ENCODE measurements around the gene SLC66A3. TPM values are rescaled to one million over a fixed set of nuclear protein-coding genes. Genes with fewer than 3 reads are reported as not detected.

The SLC66A3 gene
- total RNA-seq, 1 donor from 2014 or later, result 23.3 TPM

GRCh38 chr2:11214770-11215169 lies 59.5 kb downstream of the SLC66A3 start:
- H3K27ac Mint-ChIP-seq (ENCODE audit: unreplicated experiment), result no peak overlapping the region
- TF ChIP-seq CTCF (IDR thresholded peaks at IDR 0.05), result no peak
- H3K4me3 Mint-ChIP-seq (ENCODE audit: unreplicated experiment), result no peak overlapping the region
- no peaks in the 10 kb centered on the region for H3K4me1 Mint-ChIP-seq (ENCODE audit: unreplicated experiment)
- no peaks in the 10 kb centered on the region for H3K9me3 Mint-ChIP-seq (ENCODE audit: unreplicated experiment)
- peaks cover 61% of the 10 kb centered on the region for H3K36me3 Mint-ChIP-seq (ENCODE audit: unreplicated experiment)
- H3K27me3 Mint-ChIP-seq (ENCODE audit: unreplicated experiment), result no peaks in the 10 kb centered on the region
- no peak for DNase-seq (ENCODE audit: extremely low spot score, unreplicated experiment)

GRCh38 chr2:11215407-11215806 lies 60.1 kb downstream of the SLC66A3 start:
- Mint-ChIP-seq H3K4me3 (ENCODE audit: unreplicated experiment) (no peak overlapping the region), H3K27ac (ENCODE audit: unreplicated experiment) (no peak overlapping the region), H3K9me3 (ENCODE audit: unreplicated experiment) (no peaks in the 10 kb centered on the region), H3K4me1 (ENCODE audit: unreplicated experiment) (no peaks in the 10 kb centered on the region), H3K27me3 (ENCODE audit: unreplicated experiment) (no peaks in the 10 kb centered on the region), H3K36me3 (ENCODE audit: unreplicated experiment) (peaks cover 61% of the 10 kb centered on the region)
- DNase-seq (ENCODE audit: extremely low spot score, unreplicated experiment), result no peak
- no peak for TF ChIP-seq CTCF (IDR thresholded peaks at IDR 0.05)

- Mint-ChIP-seq H3K36me3 (ENCODE audit: unreplicated experiment) (peaks cover 31% of the 10 kb centered on the region), H3K27ac (ENCODE audit: unreplicated experiment) (no peak overlapping the region), H3K27me3 (ENCODE audit: unreplicated experiment) (no peaks in the 10 kb centered on the region), H3K4me3 (ENCODE audit: unreplicated experiment) (no peak overlapping the region), H3K4me1 (ENCODE audit: unreplicated experiment) (no peaks in the 10 kb centered on the region), H3K9me3 (ENCODE audit: unreplicated experiment) (no peaks in the 10 kb centered on the region)
- no peak for DNase-seq (ENCODE audit: extremely low spot score, unreplicated experiment)
- TF ChIP-seq CTCF (IDR thresholded peaks at IDR 0.05), result no peak
These were observed 65.2 kb downstream of the SLC66A3 start for GRCh38 chr2:11220445-11220844.

GRCh38 chr2:11222845-11223244 lies 67.6 kb downstream of the SLC66A3 start:
- H3K27me3 Mint-ChIP-seq (ENCODE audit: unreplicated experiment), result no peaks in the 10 kb centered on the region
- no peak for DNase-seq (ENCODE audit: extremely low spot score, unreplicated experiment)
- TF ChIP-seq CTCF (IDR thresholded peaks at IDR 0.05), result no peak
- H3K27ac Mint-ChIP-seq (ENCODE audit: unreplicated experiment), result no peak overlapping the region
- H3K4me1 Mint-ChIP-seq (ENCODE audit: unreplicated experiment), result no peaks in the 10 kb centered on the region
- no peaks in the 10 kb centered on the region for H3K9me3 Mint-ChIP-seq (ENCODE audit: unreplicated experiment)
- no peak overlapping the region for H3K4me3 Mint-ChIP-seq (ENCODE audit: unreplicated experiment)
- H3K36me3 Mint-ChIP-seq (ENCODE audit: unreplicated experiment), result peaks cover 21% of the 10 kb centered on the region

- Mint-ChIP-seq H3K9me3 (ENCODE audit: unreplicated experiment) (no peaks in the 10 kb centered on the region), H3K27me3 (ENCODE audit: unreplicated experiment) (no peaks in the 10 kb centered on the region), H3K4me1 (ENCODE audit: unreplicated experiment) (peaks cover 2% of the 10 kb centered on the region), H3K4me3 (ENCODE audit: unreplicated experiment) (no peak overlapping the region), H3K27ac (ENCODE audit: unreplicated experiment) (no peak overlapping the region), H3K36me3 (ENCODE audit: unreplicated experiment) (peaks cover 14% of the 10 kb centered on the region)
- TF ChIP-seq CTCF (IDR thresholded peaks at IDR 0.05), result no peak
- DNase-seq (ENCODE audit: extremely low spot score, unreplicated experiment), result no peak
These were observed 69.6 kb downstream of the SLC66A3 start for GRCh38 chr2:11224887-11225286.

Measured in osteocyte (in vitro differentiated cells).